Mesenchymal stem cell (in vitro differentiated cells and primary cell): ENCODE measurements around the gene CTNNA1.
"Not testable (repeated sequence)": the region's sequence is repeated elsewhere in the genome, so short reads cannot be mapped to it uniquely, and the experiment has no call there.

Experiments
- DNase-seq: peaks from one replicate; pipeline ENCODE4 v3.0.0-alpha.2; 2013
- H2AFZ ChIP-seq: one replicate; pipeline ENCODE4 v1.6.1; 2013; ENCODE audit warnings: low read depth, mild to moderate bottlenecking, control low read depth, inconsistent platforms, low read length, moderate library complexity
- H2AK5ac ChIP-seq: 2 replicates; pipeline ENCODE4 v1.6.1; 2013; ENCODE audit warnings: low read length, moderate library complexity, mild to moderate bottlenecking, inconsistent platforms; ENCODE audit not compliant: severe bottlenecking
- H2BK120ac ChIP-seq: one replicate; pipeline ENCODE4 v1.6.1; 2013; ENCODE audit warnings: low read depth, mild to moderate bottlenecking, inconsistent platforms, low read length, moderate library complexity
- H2BK12ac ChIP-seq, 2 experiments: one replicate each; pipeline ENCODE4 v1.6.1; 2013; ENCODE audit warnings: inconsistent platforms in 2 of 2, low read length in 2 of 2, mild to moderate bottlenecking in 2 of 2, moderate library complexity in 2 of 2, control low read depth in 1 of 2
- H2BK15ac ChIP-seq: one replicate; pipeline ENCODE4 v1.6.1; 2013; ENCODE audit warnings: mild to moderate bottlenecking, low read depth, inconsistent platforms; ENCODE audit not compliant: poor library complexity, severe bottlenecking
- H2BK5ac ChIP-seq: 2 replicates; pipeline ENCODE4 v1.6.1; 2013; ENCODE audit warnings: low read depth, mild to moderate bottlenecking, low read length, control low read depth, inconsistent platforms; ENCODE audit not compliant: poor library complexity, severe bottlenecking
- H3K14ac ChIP-seq, 2 experiments: one replicate each; pipeline ENCODE4 v1.6.1; 2013; ENCODE audit warnings: inconsistent platforms in 2 of 2, low read length in 2 of 2, control low read depth in 1 of 2, mild to moderate bottlenecking in 1 of 2, moderate library complexity in 1 of 2
- H3K18ac ChIP-seq, 2 experiments: one replicate each; pipeline ENCODE4 v1.6.1; 2013; ENCODE audit warnings: inconsistent platforms in 2 of 2, low read length in 2 of 2, control low read depth in 1 of 2, low read depth in 1 of 2, mild to moderate bottlenecking in 1 of 2
- H3K23ac ChIP-seq, 2 experiments: one replicate each; pipeline ENCODE4 v1.6.1; 2013; ENCODE audit warnings: inconsistent platforms in 2 of 2, low read length in 2 of 2, mild to moderate bottlenecking in 2 of 2, moderate library complexity in 2 of 2, control low read depth in 1 of 2
- H3K27ac ChIP-seq: 2 replicates; pipeline ENCODE4 v1.5.1; 2013; ENCODE audit warnings: mild to moderate bottlenecking, moderate library complexity, low read length, control low read depth, inconsistent platforms; ENCODE audit not compliant: poor library complexity, severe bottlenecking
- H3K27me3 ChIP-seq, 2 experiments: 2 replicates each; pipeline versions ENCODE4 v1.6.1 to v1.7.0; 2013; ENCODE audit warnings: low read length in 2 of 2, mild to moderate bottlenecking in 2 of 2, moderate library complexity in 2 of 2, control low read depth in 1 of 2, inconsistent platforms in 1 of 2; ENCODE audit not compliant: control insufficient read depth in 1 of 2, insufficient read depth in 1 of 2
- H3K36me3 ChIP-seq, 2 experiments: 2 replicates each; pipeline versions ENCODE4 v1.6.1 to v1.7.0; 2013; ENCODE audit warnings: low read length in 2 of 2, control low read depth in 1 of 2, inconsistent platforms in 1 of 2, low read depth in 1 of 2, mild to moderate bottlenecking in 1 of 2; ENCODE audit not compliant: insufficient read depth in 2 of 2, control insufficient read depth in 1 of 2
- H3K4ac ChIP-seq, 2 experiments: one replicate each; pipeline ENCODE4 v1.6.1; 2013; ENCODE audit warnings: inconsistent platforms in 2 of 2, low read length in 2 of 2, mild to moderate bottlenecking in 2 of 2, moderate library complexity in 2 of 2, control low read depth in 1 of 2, low read depth in 1 of 2
- H3K4me1 ChIP-seq: 2 replicates; pipeline ENCODE4 v1.6.1; 2013; ENCODE audit warnings: low read depth, low read length, control low read depth; ENCODE audit not compliant: control insufficient read depth, insufficient read depth
- H3K4me2 ChIP-seq: 2 replicates; pipeline ENCODE4 v1.6.1; 2013; ENCODE audit warnings: low read length, mild to moderate bottlenecking, inconsistent platforms; ENCODE audit not compliant: poor library complexity, severe bottlenecking
- H3K4me3 ChIP-seq, 2 experiments: 2 replicates each; pipeline versions ENCODE4 v1.5.1 to v1.7.0; 2013; ENCODE audit warnings: low read length in 2 of 2, mild to moderate bottlenecking in 2 of 2, control low read depth in 1 of 2, low read depth in 1 of 2; ENCODE audit not compliant: insufficient read depth in 1 of 2
- H3K79me1 ChIP-seq: replicated peaks from 2 replicates; pipeline ENCODE4 v1.6.1; 2013; ENCODE audit warnings: mild to moderate bottlenecking, control low read depth, low read length, inconsistent platforms; ENCODE audit not compliant: poor library complexity, severe bottlenecking
- H3K9ac ChIP-seq: 2 replicates; pipeline ENCODE4 v1.7.0; 2013; ENCODE audit warnings: mild to moderate bottlenecking, low read length, moderate library complexity
- H3K9me3 ChIP-seq: 2 replicates; pipeline ENCODE4 v1.7.0; 2013; ENCODE audit warnings: mild to moderate bottlenecking, low read length; ENCODE audit not compliant: control insufficient read depth
- H4K8ac ChIP-seq: one replicate; pipeline ENCODE4 v1.6.1; 2013; ENCODE audit warnings: inconsistent platforms, mild to moderate bottlenecking, low read length, moderate library complexity
- H4K91ac ChIP-seq: one replicate; pipeline ENCODE4 v1.6.1; 2013; ENCODE audit warnings: mild to moderate bottlenecking, low read length, inconsistent platforms
- WGBS: methylation state at CpG from one replicate; pipeline ENCODE4 v1.1.7; 2013; ENCODE audit warnings: mixed read lengths; 5-methylcytosine and 5-hydroxymethylcytosine counted together

CTNNA1 gene

DNA sequence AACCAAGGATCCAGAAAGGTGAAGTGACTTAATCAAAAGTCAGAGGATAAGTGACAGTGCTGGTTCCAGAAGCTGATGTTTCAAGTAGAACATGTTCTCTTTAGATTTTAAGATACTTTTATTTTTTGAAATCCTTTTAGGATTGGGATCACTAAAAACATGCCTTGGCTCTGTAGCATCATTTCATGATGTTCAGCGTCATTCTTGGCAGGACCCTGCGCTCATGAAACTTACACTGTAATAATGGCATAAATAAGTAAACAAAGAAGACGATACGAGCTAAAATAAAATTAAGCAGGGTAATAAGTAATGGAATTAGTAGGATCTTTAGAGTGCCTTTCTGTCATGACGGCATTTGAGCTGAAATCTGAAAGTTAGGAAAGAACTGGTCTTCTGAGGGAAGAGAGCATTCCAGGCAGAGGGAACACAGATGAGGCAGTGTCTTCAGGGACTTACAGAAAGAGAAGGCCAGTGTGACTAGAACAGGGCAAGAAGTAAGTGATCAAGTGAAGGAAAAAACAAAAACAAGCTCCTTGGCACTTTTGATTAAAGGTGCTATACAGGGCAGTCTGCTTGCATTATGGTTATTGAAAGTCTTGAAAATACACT is 19.9 kb downstream of the CTNNA1 start:
- WGBS: 99% methylated on average over 5 of the region's 5 CpGs
- peaks cover 8% of the 10 kb centered on the region for H3K4me1 ChIP-seq

DNA sequence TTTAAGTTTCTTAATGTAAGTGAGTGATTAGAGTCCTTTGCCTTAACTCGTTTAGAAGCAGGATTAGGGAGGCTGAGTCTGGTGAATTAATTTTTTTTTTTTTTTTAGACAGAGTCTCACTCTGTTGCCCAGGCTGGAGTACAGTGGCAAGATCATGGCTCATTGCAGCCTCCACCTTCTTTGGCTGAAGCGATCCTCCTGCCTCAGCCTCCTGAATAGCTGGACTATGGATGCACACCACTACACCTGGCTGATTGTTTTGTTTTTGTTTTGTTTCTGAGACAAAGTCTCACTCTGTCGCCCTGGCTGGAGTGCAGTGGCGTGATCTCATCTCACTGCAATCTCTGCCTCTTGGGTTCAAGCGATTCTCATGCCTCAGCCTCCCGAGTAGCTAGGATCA is 20.4 kb downstream of the CTNNA1 start:
- not testable (repeated sequence) for H3K79me1 ChIP-seq, H2BK5ac ChIP-seq, H3K9me3 ChIP-seq, H2BK15ac ChIP-seq, H3K27me3 ChIP-seq, H3K14ac ChIP-seq, H3K18ac ChIP-seq, DNase-seq, H4K91ac ChIP-seq, H3K23ac ChIP-seq, H2BK120ac ChIP-seq, H3K4me1 ChIP-seq, H3K27ac ChIP-seq, H2BK12ac ChIP-seq, H4K8ac ChIP-seq, H3K4me2 ChIP-seq, H2AK5ac ChIP-seq, H3K4ac ChIP-seq, H2AFZ ChIP-seq
- peak overlapping the region; percentile 67 for H3K9ac ChIP-seq
- H3K36me3 ChIP-seq: peaks cover 8 to 14% of the 10 kb centered on the region in 2 experiments
- 92% methylated on average over 6 of the region's 6 CpGs for WGBS
- H3K4me3 ChIP-seq: peak overlapping the region in 1 of 2 experiments; percentile 48

More for the DNA sequence above, 19.9 kb downstream of the CTNNA1 start:
- no peak overlapping the region for H3K4ac ChIP-seq
- H3K27me3 ChIP-seq: no peaks in the 10 kb centered on the region
- no peak overlapping the region for H3K18ac ChIP-seq
- H2AFZ ChIP-seq: no peak overlapping the region
- H3K23ac ChIP-seq: no peak overlapping the region
- no peak overlapping the region for H2BK120ac ChIP-seq
- H3K27ac ChIP-seq: no peak overlapping the region
- DNase-seq: no peak
- no peak overlapping the region for H4K91ac ChIP-seq
- H3K4me2 ChIP-seq: no peak overlapping the region
- H2BK5ac ChIP-seq: no peak overlapping the region
- H3K14ac ChIP-seq: no peak overlapping the region
- H3K9ac ChIP-seq: peak overlapping the region; percentile 67
- no peak overlapping the region for H4K8ac ChIP-seq
- H3K4me3 ChIP-seq: peak overlapping the region in 1 of 2 experiments; percentile 48
- no peak overlapping the region for H2AK5ac ChIP-seq
- H3K36me3 ChIP-seq: peaks cover 7 to 9% of the 10 kb centered on the region in 2 experiments
- no peaks in the 10 kb centered on the region for H3K9me3 ChIP-seq
- no peaks in the 10 kb centered on the region for H3K79me1 ChIP-seq
- H2BK15ac ChIP-seq: no peak overlapping the region
- no peak overlapping the region for H2BK12ac ChIP-seq

DNA sequence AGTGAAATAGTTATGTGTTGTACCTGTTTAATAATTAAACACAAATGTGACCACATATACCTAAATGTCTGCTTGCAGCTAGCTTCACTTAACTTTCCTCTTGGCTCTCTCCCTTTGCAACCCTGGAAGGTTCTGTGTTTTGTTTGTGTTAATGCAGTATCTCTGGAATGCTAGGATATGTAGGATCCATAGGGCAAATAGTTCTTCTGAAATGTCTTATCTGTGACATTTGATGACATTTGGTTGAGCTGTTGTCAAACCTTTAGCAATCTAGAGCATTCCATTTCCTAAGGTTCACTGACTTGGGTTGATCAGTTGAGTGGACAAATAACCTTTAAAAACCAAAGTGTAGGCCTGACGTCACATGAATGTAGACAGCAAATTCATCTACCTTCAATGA is 21.8 kb downstream of the CTNNA1 start:
- no peak overlapping the region for H3K23ac ChIP-seq
- H2BK5ac ChIP-seq: no peak overlapping the region
- peak overlapping the region; percentile 74 for H3K27ac ChIP-seq
- no peaks in the 10 kb centered on the region for H3K79me1 ChIP-seq
- H2BK120ac ChIP-seq: no peak overlapping the region
- H2AFZ ChIP-seq: no peak overlapping the region
- peaks cover 6% of the 10 kb centered on the region for H3K4me1 ChIP-seq
- no peak overlapping the region for H3K4ac ChIP-seq
- peak overlapping the region; percentile 34 for H3K4me2 ChIP-seq
- H2AK5ac ChIP-seq: no peak overlapping the region
- H2BK15ac ChIP-seq: no peak overlapping the region
- H3K9me3 ChIP-seq: no peaks in the 10 kb centered on the region
- no peak for DNase-seq
- H2BK12ac ChIP-seq: no peak overlapping the region
- H3K9ac ChIP-seq: no peak overlapping the region
- H3K36me3 ChIP-seq: peaks cover 12 to 15% of the 10 kb centered on the region in 2 experiments
- WGBS: 100% methylated on average over 1 of the region's 1 CpG
- H3K27me3 ChIP-seq: no peaks in the 10 kb centered on the region
- H4K8ac ChIP-seq: no peak overlapping the region
- no peak overlapping the region for H3K18ac ChIP-seq
- no peak overlapping the region for H3K14ac ChIP-seq
- no peak overlapping the region for H4K91ac ChIP-seq
- H3K4me3 ChIP-seq: no peak overlapping the region

DNA sequence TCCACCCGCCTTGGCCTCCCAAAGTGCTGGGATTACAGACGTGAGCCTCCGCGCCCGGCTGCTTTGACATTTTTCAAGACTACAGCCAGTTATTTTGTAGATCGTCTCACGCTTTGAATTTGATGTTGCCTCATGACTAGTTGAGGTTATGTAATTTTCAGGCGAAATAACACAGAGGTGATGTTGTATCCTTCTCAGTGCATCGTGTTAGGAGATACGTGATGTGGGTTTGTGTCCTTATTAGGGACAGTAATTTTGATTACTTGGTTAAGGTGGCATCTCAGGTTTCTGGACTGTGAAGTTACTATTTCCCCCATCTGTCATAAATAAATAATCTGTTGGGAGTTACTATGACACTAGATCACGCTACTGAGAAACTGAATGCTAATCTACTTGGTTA is 25.0 kb downstream of the CTNNA1 start:
- Histone ChIP-seq H3K23ac (no peak overlapping the region), H3K14ac (no peak overlapping the region), H3K9me3 (no peaks in the 10 kb centered on the region), H3K4me2 (no peak overlapping the region), H2BK120ac (no peak overlapping the region), H3K18ac (no peak overlapping the region), H2BK12ac (no peak overlapping the region), H3K79me1 (no peaks in the 10 kb centered on the region), H4K8ac (no peak overlapping the region), H3K4ac (no peak overlapping the region), H3K4me3 (no peak overlapping the region), H3K27ac (no peak overlapping the region), H2AK5ac (no peak overlapping the region), H2AFZ (no peak overlapping the region), H3K9ac (no peak overlapping the region), H3K36me3 (peaks cover 14 to 32% of the 10 kb centered on the region in 2 experiments), H2BK5ac (no peak overlapping the region), H2BK15ac (no peak overlapping the region), H4K91ac (no peak overlapping the region), H3K27me3 (no peaks in the 10 kb centered on the region), H3K4me1 (peaks cover 1% of the 10 kb centered on the region)
- 93% methylated on average over 10 of the region's 11 CpGs for WGBS
- DNase-seq: no peak
